GM04503 (cell line): ENCODE results near the gene TEX36.
"Not testable (repeated sequence)": the region's sequence is repeated elsewhere in the genome, so short reads cannot be mapped to it uniquely, and the experiment has no call there.

ENCODE experiments used
- DNase-seq: peaks from one replicate; pipeline ENCODE4 v3.0.0-alpha.2; 2012; ENCODE audit warnings: low read depth

TEX36 gene

GRCh38 chr10:125683063-125683462, at the start of gene TEX36:
Gene TEX36, minus strand, starts transcription at chr10:125683163. Its CDS starts 174 bp downstream, at chr10:125682989.
- DNase-seq = no peak

- no peak for DNase-seq
Measured at GRCh38 chr10:125727436-125727835, 44.5 kb upstream of the TEX36 start.

GRCh38 chr10:125726914-125727313, 44.0 kb upstream of the TEX36 start:
- no peak for DNase-seq

- DNase-seq = no peak
Measured at GRCh38 chr10:125722811-125723210, 39.8 kb upstream of the TEX36 start.

- no peak for DNase-seq
Measured at GRCh38 chr10:125721035-125721434, 38.1 kb upstream of the TEX36 start.

- DNase-seq = no peak
Measured at GRCh38 chr10:125720002-125720382, 37.0 kb upstream of the TEX36 start.

GRCh38 chr10:125719173-125720001, 36.4 kb upstream of the TEX36 start, which contains the start of gene EDRF1:
Gene EDRF1, plus strand, starts transcription at chr10:125719709. Its CDS starts 99 bp downstream, at chr10:125719808.
- DNase-seq = peak; percentile 82

- not testable (repeated sequence) for DNase-seq
Measured at GRCh38 chr10:125714728-125715127, 31.8 kb upstream of the TEX36 start.

- no peak for DNase-seq
Measured at GRCh38 chr10:125711110-125711750, 28.3 kb upstream of the TEX36 start.

GRCh38 chr10:125709553-125710474, 26.9 kb upstream of the TEX36 start:
- no peak for DNase-seq

GRCh38 chr10:125708971-125709503, 26.1 kb upstream of the TEX36 start:
- no peak for DNase-seq

GRCh38 chr10:125707541-125708468, 24.8 kb upstream of the TEX36 start:
- no peak for DNase-seq

GRCh38 chr10:125700355-125700911, 17.5 kb upstream of the TEX36 start:
- DNase-seq = no peak

GRCh38 chr10:125699562-125700143, 16.7 kb upstream of the TEX36 start:
- no peak for DNase-seq

GRCh38 chr10:125698481-125698998, 15.6 kb upstream of the TEX36 start:
- DNase-seq = no peak

- not testable (repeated sequence) for DNase-seq
Measured at GRCh38 chr10:125696884-125697283, 13.9 kb upstream of the TEX36 start.

- peak; percentile 76 for DNase-seq
Measured at GRCh38 chr10:125694883-125695282, 11.9 kb upstream of the TEX36 start.

GRCh38 chr10:125693524-125693847, 10.5 kb upstream of the TEX36 start:
- no peak for DNase-seq

- DNase-seq = peak; percentile 74
Measured at GRCh38 chr10:125692601-125693523, 9.9 kb upstream of the TEX36 start.
